NCI-H2029 treated with DMSO at 0.1 percent for 48 hours (cell line): ENCODE measurements around the gene TUT1.
"Not testable (repeated sequence)": the region's sequence is repeated elsewhere in the genome, so short reads cannot be mapped to it uniquely, and the experiment has no call there.

Experiments
- DNase-seq: peaks from one replicate; lab custom pipeline; 2025; lab: John Stamatoyannopoulos, UW

The TUT1 gene

GRCh38 chr11:62605467-62605866, 14.1 kb upstream of the TUT1 start:
- DNase-seq, result no peak

GRCh38 chr11:62604460-62605120, 13.3 kb upstream of the TUT1 start:
- DNase-seq, result no peak

DNA sequence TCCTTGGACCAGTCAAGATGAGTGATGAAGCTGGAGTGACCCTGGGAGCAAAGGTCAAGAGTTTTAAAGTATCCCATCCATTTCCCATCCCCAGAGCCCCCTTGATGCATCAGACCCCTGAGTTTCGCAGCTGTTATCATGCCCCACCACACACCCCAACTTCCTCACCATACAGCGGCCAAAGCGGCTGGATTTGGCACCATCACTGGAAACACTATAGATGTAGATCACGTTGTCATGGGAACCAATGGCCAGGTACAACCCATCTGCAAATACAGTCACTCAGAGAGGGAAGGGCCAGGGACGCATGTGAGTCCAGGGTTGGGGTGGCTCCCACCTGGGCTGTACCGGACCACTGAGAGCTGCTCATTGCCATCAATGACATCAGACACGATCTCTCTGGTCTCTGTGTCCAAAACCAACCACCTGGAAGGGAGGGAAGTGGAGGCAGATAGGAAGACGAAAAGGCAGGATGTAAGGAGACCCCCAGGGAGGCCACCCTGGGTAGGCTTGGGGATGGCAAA, 12.5 kb upstream of the TUT1 start:
- no peak for DNase-seq

DNA sequence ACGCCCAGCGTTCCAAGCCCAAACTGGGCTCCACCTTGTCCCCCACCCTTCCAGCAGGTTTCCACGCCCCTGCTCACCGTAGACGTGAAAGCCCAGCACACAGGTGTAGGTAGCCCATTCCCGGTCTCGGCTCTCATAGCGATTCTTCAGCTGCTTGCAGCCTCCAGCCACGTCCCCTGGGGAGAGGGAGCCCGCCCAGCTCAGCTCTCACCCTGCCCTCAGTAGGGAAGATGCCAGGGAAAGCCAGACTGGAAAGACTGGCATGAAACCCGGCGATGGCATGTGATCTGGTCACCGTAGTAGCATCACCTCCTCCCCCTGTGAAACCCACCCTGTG, 11.7 kb upstream of the TUT1 start:
- no peak for DNase-seq

DNA sequence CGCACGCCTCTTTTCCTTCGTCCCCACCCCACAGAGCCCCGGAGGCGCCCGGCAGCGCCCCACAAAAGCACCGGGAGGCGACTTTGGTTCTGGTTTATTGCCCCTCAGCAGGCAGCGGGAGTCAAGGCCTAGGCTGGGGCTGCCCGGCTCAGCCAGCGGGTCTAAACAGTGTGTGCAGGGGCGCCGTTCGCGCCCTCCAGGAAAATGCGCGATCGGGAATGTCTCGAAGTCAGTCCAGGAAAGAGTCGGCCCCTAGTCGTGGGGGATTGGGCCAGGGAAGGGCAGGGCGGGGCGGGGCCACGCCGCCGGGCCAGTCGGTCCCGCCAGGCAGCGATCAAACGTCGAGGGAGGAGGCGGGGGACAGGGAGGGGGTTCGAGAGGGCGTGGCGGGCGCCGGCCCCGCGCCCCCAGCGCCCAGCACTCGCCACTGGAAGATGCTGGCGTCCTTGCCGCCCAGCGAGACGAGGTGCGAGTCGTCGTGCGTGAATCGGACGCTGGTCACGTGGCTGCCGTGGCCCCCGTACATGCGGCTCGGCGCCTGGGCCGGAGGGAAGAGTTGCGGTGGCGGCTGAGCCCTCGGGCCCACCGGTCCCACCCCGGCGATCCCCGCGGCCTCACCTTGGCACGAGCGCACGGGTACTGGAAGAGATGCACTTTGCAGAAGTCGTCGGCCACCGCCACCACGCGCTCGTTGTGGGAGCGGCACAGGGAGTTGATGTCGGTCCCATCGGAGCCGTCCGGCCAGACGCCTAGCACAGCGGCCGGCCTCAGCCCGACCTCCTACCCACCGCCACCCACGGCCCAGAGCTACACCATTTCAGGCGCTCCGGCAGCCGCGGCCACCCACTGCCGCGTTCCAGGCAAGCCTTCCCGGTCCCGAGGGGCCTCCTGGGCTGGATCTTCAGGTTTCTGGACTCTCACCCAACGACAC, 11.1 kb upstream of the TUT1 start:
- peak; percentile 39 for DNase-seq

DNA sequence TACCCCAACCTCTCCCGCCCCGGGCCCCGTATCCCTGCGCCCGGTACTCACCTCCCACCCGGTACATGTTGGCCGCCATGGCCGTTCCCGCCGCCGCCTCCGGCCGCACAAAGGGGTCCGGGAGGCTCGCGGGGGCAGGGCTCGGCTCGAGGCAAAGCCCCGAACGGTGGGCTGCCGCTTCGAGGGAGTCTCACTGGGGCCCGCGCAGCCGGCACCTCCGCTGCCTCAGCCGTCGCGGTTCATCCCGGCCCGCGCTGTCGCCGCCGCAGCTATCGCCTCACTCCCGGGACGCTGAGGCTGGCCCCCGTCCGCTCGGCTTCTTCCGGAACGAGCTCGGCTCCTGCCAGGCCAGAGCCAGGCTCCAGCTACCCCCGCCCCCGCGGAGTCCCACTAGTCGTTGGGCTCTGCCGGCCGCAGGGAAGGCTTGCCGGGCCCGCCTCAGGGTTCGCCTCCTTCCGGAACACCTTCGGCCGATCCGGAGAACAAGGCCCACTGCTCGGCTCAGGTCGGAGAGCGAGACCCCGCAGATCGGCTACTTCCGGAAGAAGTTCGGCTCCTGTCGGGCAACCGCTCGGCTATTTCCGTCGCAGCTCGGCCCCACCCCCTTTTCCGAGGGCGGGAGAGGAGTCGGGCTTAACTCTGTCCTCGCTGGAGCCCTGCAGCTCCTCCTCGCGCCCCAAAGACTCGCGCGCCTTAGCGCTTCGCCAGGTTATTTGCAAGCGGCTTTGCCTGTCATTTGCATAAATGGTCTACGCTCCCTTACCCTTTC, 10.2 kb upstream of the TUT1 start, which contains the start of gene MTA2:
Gene MTA2 (minus strand): TSS at position 494 of the 769 bp plus-strand sequence. CDS start 415 bp downstream, at position 79.
- DNase-seq, result peak; percentile 92

- peak; percentile 16 for DNase-seq
Observed at GRCh38 chr11:62601122-62601371, 9.7 kb upstream of the TUT1 start.

- no peak for DNase-seq
Observed at GRCh38 chr11:62600367-62601121, 9.2 kb upstream of the TUT1 start.

DNA sequence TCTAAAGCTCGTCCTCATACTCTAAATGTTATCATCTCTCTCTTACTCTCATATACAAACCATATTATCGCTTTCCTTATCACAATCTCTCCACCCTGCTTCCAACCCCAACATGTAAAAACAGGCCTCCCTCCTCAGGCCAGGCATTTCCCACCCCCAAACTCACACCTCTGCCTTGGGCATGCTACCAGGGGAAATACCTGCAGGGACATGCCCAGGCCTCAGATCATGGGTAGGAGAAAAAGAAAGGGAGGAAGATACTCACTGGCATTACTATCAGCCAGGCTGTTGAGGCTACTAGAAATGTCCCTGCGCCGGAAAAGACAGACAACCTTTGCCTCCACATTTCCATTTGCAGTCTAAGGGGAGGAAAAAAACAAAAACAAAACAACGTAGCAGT, 8.6 kb upstream of the TUT1 start:
- no peak for DNase-seq

DNA sequence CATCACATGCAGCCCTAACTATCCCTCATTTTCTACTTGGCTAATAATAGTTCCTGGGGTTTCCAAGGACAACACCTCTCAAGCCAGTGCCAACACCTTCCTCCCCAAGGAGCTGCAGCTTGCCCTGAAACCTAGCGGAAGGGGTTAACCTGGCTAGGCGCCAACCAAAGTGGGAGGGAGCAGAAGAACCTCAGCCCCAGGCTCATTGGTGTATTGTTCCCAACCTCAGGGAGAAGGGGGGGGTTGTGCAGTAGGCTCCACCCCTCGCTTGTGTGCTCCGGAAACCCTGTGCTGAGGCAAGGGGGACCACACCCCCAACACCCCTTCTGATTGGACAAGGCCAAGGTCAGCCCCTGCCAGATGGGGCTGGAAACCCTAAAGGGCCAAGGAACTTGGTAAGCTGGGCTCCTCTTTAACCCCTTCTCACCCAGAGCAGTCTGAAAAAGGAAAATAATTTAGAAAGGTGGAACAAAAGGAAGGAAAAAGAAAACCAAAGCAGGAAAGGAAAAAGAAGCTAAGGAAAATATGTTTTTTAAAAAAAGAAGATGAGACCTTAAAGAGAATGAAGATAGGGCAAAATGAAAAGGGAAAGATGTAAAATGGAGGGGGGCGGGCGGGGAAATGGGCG, 7.9 kb upstream of the TUT1 start:
- DNase-seq, result peak; percentile 64

- no peak for DNase-seq
Observed at GRCh38 chr11:62595124-62595523, 3.8 kb upstream of the TUT1 start.

DNA sequence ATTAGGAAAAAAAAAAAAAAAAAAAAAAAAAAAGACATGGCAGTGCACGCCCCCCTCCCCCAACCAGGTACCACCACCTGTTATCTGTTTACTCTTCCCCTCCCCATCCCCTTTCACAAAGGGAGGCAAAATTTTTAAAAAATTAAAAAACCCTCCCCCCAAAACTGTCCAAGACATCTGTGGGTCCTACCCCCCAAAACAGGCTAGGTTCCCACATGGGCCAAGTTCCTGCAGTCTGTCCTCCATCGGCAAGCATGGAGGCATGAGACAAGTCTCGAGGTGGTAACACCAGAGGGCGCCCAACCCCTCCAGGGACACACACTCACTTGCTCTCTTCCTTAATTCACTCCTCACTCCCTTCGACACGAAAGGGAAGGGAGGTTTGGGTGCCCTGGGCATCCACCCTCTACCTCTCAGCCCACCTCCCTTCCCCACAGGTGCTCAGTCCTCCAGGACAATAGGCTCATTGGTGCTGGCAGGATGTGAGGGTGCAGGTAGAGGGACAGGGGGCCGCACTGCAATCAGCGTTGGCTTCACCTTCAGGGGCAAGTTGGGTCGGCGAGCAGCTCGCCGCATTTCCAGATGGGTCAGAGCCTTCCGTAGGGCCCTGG, 2.2 kb upstream of the TUT1 start:
- DNase-seq, result peak; percentile 6

DNA sequence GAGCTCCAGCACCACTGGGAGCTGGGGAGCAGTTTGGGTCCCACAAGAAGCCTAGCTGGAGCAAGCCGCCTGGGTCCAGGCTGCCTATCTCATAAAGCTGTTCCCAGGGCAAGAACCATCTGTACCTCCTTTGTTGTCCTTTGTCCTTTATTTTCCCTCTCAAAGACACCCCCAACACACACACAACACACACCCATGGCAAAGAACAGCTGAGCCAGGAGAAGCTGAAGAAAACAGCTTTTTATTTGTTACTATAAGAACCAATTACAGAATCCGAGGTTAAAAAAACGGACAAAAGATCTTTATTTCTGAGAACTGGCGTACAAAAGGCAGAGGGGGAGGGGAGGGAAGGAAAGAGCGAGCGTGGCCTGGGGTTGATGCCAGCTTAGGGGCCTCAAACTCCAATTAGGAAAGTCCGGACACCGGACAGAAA, 1.7 kb upstream of the TUT1 start:
- no peak for DNase-seq

GRCh38 chr11:62592146-62592815, 958 bp upstream of the TUT1 start:
- no peak for DNase-seq

DNA sequence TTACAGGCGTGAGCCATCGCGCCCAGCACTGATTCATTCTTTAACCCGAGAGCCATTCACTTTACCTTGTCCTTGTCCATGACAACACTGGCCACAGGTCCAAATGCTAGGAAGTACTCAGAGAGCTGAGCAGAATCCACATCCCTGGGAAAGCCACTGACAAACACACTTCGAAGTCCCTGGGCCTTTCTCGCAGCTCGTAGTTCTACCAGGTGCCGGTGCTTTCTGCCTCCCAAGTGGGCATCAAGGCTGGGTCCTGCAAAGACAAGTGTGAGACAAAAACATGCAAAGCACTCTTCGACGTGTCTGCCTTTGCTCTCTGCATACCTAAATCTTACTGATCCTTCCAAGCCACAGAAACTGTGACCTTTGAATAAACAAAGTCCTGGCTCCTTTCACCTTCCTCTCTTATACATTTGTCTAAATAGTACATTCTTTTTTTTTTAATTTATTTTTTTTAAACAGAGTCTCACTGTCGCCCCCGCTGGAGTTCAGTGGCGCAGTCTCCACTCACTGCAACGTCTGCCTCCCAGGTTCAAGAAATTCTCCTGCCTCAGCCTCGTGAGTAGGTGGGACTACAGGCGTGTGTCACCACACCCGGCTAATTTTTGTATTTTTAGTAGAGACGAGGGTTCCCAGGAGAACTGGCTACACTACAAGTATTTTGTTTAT, 2.2 kb downstream of the TUT1 start:
- DNase-seq, result no peak

DNA sequence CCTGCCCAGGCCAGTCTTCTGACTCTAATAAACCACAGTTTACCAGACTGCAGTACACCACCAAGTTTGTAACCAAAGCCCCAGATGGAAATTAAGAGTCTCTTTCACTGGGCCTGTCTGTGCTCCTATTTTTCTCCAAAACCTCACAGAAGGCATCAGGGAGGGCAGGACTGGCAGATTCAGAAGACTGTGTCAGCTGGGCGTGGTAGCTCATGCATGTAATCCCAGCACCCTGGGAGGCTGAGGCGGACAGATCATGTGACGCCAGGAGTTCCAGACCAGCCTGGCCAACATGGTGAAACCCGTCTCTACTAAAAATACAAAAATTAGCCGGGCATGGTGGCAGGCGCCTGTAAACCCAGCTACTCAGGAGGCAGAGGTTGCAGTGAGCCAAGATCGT, 6.0 kb downstream of the TUT1 start:
- not testable (repeated sequence) for DNase-seq

DNA sequence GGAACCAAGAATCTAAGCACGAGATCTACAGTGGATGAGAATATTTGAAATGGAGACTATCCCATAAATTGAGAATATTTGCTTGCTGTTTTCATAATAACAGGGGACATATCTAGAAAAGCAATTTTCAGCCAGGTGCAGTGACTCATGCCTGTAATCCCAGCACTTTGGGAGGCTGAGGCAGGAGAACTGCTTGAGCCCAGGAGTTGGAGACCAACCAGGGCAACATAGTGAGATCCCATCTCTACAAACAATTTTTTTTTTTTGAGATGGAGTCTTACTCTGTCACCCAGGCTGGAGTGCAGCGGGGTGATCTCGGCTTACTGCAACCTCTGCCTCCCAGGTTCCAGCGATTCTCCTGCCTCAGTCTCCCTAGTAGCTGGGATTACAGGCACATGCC, 9.6 kb downstream of the TUT1 start:
- DNase-seq, result not testable (repeated sequence)

- DNase-seq, result no peak
Observed at GRCh38 chr11:62580959-62581715, 10.2 kb downstream of the TUT1 start.

- DNase-seq, result no peak
Observed at GRCh38 chr11:62579252-62579651, 12.1 kb downstream of the TUT1 start.
